Measurements from ENCODE around the gene GNS. TPM values are rescaled to one million over a fixed set of nuclear protein-coding genes. Genes with fewer than 3 reads are reported as not detected.

The GNS gene
- total RNA-seq, 1 experiment from 2014 or later = 26.0 TPM

GRCh38 chr12:64696080-64696741 is 63.0 kb downstream of the GNS start:
- Mint-ChIP-seq H3K9me3 (no peaks in the 10 kb centered on the region), H3K27me3 (ENCODE audit: low read depth) (no peaks in the 10 kb centered on the region; the same call in 1 of the 2 replicates), H3K4me1 (peaks cover 33 to 55% of the 10 kb centered on the region in 2 experiments), H3K4me3 (no peak overlapping the region), H3K27ac (peak overlapping the region in 1 of 3 experiments; percentile 41; a peak in 1 of 7 replicates), H3K36me3 (ENCODE audit: insufficient read depth in 1 of 3, low read depth in 3 of 3) (peaks cover 0 to 23% (median 18%) of the 10 kb centered on the region in 3 experiments; a peak in 5 of 7 replicates)
- H2BK20ac ChIP-seq (ENCODE audit: low read depth, low read length, poor library complexity, severe bottlenecking) = no peak overlapping the region
- no peak overlapping the region for H2AK5ac ChIP-seq (ENCODE audit: insufficient read length, low read length)
- no peaks in the 10 kb centered on the region for H3K9me3 ChIP-seq (ENCODE audit: control insufficient read depth, low read depth, low read length)
- no peaks in the 10 kb centered on the region for H3K79me1 ChIP-seq (ENCODE audit: insufficient read depth, low read depth, low read length, poor library complexity, severe bottlenecking)
- no peaks in the 10 kb centered on the region for H4K20me1 ChIP-seq (ENCODE audit: control insufficient read depth, insufficient read depth, insufficient read length)
- WGBS (ENCODE audit: extremely low coverage, insufficient read length, low lambda C conversion rate) = no CpG with 5 or more reads among the region's 1 CpG
- no peaks in the 10 kb centered on the region for H3K79me2 ChIP-seq (ENCODE audit: insufficient read depth, low read length)
- DNase-seq = no peak
- H4K8ac ChIP-seq (replicated peaks; ENCODE audit: insufficient read length, low read depth, low read length) = no peak overlapping the region
- H2AFZ ChIP-seq (ENCODE audit: low read length) = no peak overlapping the region
- H2BK5ac ChIP-seq (ENCODE audit: insufficient read length, low read length) = no peak overlapping the region
- no peak overlapping the region for H3K9ac ChIP-seq (ENCODE audit: extremely low read depth, insufficient read length, low read length)
- no peak overlapping the region for H3K23ac ChIP-seq (ENCODE audit: insufficient read length, low read depth, low read length)
- H2BK15ac ChIP-seq (ENCODE audit: low read depth, low read length) = no peak overlapping the region
- H3T11ph ChIP-seq (ENCODE audit: low read length) = no peak overlapping the region
- no peak overlapping the region for H3K18ac ChIP-seq (ENCODE audit: insufficient read length, low read depth, low read length)
- H4K5ac ChIP-seq (ENCODE audit: insufficient read length, low read depth, low read length) = no peak overlapping the region
- H3K14ac ChIP-seq (ENCODE audit: insufficient read depth, low read length) = no peak overlapping the region
- H3K27me3 ChIP-seq (ENCODE audit: insufficient read depth, low read length) = no peaks in the 10 kb centered on the region
- H4K91ac ChIP-seq (ENCODE audit: insufficient read length, low read depth, low read length) = no peak overlapping the region
- no peak overlapping the region for H2BK120ac ChIP-seq (ENCODE audit: low read depth, low read length, poor library complexity, severe bottlenecking)
- no peak overlapping the region for H2BK12ac ChIP-seq (ENCODE audit: insufficient read length, low read depth, low read length)
- peak; percentile 54; the same call in 2 of the 3 replicates for TF ChIP-seq CTCF (conservative IDR thresholded peaks at IDR 0.05)
- no peak overlapping the region for H3K4me2 ChIP-seq (ENCODE audit: insufficient read depth, insufficient read length, low read length)
- H3K4ac ChIP-seq (ENCODE audit: low read depth, low read length) = no peak overlapping the region
- no peak overlapping the region for H3K27ac ChIP-seq (ENCODE audit: insufficient read length, low read depth, low read length)
- H3K56ac ChIP-seq (ENCODE audit: insufficient read length, low read depth, low read length) = no peak overlapping the region
- no peaks in the 10 kb centered on the region for H3K23me2 ChIP-seq (ENCODE audit: insufficient read length, low read depth, low read length, poor library complexity, severe bottlenecking)
- H3K4me1 ChIP-seq (ENCODE audit: insufficient read depth, low read length) = no peaks in the 10 kb centered on the region; the same call in 1 of the 2 replicates
